IPS-18a (cell line): ENCODE measurements around the gene CD99L2.

ENCODE experiments used
- H3K27ac ChIP-seq: one replicate; pipeline ENCODE4 v1.5.1; 2013; ENCODE audit warnings: low read length
- H3K27me3 ChIP-seq: one replicate; pipeline ENCODE4 v1.6.1; 2013; ENCODE audit warnings: mild to moderate bottlenecking, low read length; ENCODE audit not compliant: control insufficient read depth, insufficient read depth
- H3K36me3 ChIP-seq: one replicate; pipeline ENCODE4 v1.6.1; 2013; ENCODE audit warnings: low read depth, low read length; ENCODE audit not compliant: control insufficient read depth
- H3K4me1 ChIP-seq: one replicate; pipeline ENCODE4 v1.6.1; 2013; ENCODE audit warnings: low read depth, low read length; ENCODE audit not compliant: control insufficient read depth
- H3K4me3 ChIP-seq: one replicate; pipeline ENCODE4 v1.5.1; 2013; ENCODE audit warnings: low read length
- H3K9ac ChIP-seq: one replicate; pipeline ENCODE4 v1.6.1; 2013; ENCODE audit warnings: mild to moderate bottlenecking, low read length, moderate library complexity
- H3K9me3 ChIP-seq: one replicate; pipeline ENCODE4 v1.6.1; 2013; ENCODE audit warnings: low read depth, low read length; ENCODE audit not compliant: control insufficient read depth

The CD99L2 gene

DNA sequence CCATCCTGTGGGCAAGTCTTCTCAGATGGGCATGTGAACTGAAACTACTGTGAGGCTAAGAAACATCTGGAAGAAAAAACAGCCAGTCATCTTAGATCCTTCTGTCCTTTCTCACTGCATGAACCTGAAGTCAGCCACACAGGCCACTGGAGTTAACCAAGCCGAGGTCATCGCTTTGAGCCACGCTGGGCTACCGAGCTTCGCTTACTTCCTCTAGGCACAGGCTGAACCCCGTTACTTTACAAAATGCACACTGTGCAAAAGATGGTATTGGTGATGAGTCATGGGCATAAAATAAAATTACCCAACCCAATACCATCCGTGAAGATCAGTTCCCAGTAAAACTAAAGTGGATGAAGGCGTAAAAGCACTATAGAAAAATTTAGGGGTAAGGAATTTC lies 119.1 kb downstream of the CD99L2 start:
- no peaks in the 10 kb centered on the region for H3K4me1 ChIP-seq
- no peaks in the 10 kb centered on the region for H3K27me3 ChIP-seq
- peaks cover 3% of the 10 kb centered on the region for H3K9me3 ChIP-seq
- no peak overlapping the region for H3K4me3 ChIP-seq
- no peaks in the 10 kb centered on the region for H3K36me3 ChIP-seq
- no peak overlapping the region for H3K9ac ChIP-seq
- H3K27ac ChIP-seq = no peak overlapping the region

DNA sequence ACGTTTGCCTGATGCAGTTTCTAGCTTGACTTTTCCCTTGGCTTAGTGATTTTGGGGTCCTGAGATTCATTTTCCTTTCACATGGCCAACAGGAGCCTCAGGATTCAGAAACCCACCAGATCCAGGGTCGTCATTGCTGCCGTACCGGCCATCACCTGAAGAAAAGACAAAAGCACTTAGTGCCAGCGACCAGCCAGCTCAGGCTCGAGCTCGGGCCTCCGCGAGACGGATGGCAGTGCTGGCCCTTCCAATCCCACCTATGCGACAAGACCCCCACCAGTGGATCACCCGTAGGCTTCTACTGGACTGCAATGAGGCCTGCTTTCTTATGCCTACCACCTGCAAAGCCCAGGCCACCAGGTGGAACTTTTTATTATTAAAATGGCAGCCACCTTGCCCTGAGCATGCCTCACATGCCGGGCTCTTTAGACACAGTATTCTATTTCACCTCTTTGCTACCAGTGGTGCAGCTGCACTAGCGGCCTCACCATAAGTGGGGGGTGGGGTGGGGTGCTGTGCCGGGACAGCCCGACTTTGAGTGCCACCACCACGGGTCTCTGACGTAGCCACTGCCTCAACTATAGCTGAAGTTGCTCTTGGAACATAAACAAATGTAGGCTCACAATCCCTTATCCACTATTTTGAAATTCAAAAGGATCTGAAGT lies 121.0 kb downstream of the CD99L2 start:
- Histone ChIP-seq H3K27me3 (no peaks in the 10 kb centered on the region), H3K36me3 (no peaks in the 10 kb centered on the region), H3K27ac (no peak overlapping the region), H3K4me1 (no peaks in the 10 kb centered on the region), H3K4me3 (no peak overlapping the region), H3K9me3 (peaks cover 3% of the 10 kb centered on the region), H3K9ac (no peak overlapping the region)

DNA sequence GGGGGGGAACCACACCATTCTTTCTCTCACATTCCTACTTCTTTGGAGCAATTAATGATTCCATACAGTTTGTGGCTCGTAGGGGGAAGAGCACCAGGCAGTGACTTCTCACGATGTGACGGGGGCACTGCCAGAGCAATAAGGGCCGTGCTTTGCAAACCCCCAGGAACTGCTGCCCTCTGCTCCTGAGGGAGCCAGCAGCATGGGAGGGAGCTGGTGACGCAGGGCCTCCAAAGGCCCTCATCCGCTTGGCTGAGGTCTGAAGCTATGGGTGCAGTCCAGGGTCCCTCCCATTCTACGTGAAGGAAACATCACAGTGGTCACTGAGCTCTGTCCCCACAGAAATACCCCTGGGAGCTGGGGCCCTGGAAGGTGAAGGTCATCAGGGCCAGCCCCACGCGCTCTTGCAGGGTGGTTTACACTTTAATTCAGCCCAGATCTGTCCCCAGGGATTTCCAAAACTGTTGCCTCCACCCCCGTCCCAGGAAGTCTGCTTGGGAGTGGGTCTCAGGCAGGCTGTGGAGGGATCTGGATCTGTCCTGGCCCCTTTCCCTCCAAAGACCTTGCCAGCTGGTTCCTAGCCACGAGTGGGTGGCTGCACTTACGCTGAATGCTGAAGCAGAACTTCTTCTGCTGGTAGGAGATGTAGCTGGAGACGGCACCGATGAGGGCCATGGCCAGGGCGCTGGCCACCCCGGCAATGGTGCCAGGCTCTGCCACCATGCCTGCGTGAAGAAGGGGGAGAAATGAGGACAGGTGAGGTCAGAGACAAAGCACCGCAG lies 122.7 kb downstream of the CD99L2 start:
- no peak overlapping the region for H3K4me3 ChIP-seq
- H3K27ac ChIP-seq = no peak overlapping the region
- H3K36me3 ChIP-seq = no peaks in the 10 kb centered on the region
- no peaks in the 10 kb centered on the region for H3K27me3 ChIP-seq
- H3K9ac ChIP-seq = no peak overlapping the region
- H3K9me3 ChIP-seq = peaks cover 3% of the 10 kb centered on the region
- no peaks in the 10 kb centered on the region for H3K4me1 ChIP-seq

DNA sequence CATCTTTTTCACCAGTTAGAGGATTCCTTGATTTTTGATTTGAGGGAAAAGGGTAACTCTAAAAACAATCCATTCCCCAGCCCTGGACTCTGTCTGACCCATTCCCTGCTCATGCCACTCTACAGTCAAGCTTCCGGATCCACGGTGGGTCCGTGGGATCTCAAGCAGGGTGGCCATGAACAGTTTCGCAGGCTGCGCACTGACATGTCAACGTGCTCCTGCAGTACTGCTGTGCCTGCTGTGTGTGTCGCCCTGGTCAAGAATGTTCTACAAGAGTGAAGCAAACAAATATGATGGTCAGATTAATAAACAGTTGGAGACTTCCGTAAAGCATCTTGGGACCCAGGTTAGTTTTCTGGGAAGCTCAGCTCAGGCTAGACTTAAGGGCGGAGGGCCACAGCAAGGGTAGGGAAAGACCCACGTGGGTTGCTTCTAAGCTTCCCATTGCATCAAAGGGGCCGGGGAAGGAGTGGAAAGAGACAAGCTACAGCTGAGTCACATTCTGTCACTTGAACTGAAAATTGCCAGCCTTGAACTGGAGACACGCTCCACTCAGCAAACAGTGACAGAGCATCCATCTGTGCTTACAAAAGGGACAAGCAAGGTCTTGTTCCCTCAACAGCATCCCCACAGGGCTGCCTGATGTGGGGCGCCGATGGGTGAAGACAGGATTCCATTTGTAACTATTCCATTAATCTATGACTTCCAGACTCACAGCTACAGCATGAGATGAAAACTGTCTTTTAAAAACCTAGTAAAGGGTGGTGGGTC lies 123.5 kb downstream of the CD99L2 start:
- peaks cover 3% of the 10 kb centered on the region for H3K9me3 ChIP-seq
- no peaks in the 10 kb centered on the region for H3K36me3 ChIP-seq
- H3K4me1 ChIP-seq = no peaks in the 10 kb centered on the region
- no peaks in the 10 kb centered on the region for H3K27me3 ChIP-seq
- no peak overlapping the region for H3K9ac ChIP-seq
- no peak overlapping the region for H3K4me3 ChIP-seq
- H3K27ac ChIP-seq = no peak overlapping the region

DNA sequence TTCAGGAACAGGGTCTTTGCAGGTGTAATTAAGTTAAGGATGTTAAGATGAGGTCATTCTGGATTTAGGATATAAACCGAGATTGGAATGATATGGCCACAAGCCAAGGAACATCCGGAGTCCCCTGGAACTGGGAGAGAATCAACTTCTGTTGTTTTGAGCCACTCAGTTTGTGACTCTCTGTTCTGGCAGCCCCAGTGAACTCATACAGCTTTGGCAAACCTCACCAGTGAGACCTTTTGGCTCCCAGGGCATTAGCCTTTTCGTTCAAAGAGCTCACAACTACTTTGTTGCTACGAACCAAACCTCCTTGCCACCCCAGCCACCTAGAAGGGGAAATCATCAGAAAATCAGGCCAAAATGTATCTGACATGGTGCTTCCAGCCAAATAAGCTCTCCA lies 124.8 kb downstream of the CD99L2 start:
- Histone ChIP-seq H3K27ac (no peak overlapping the region), H3K4me3 (no peak overlapping the region), H3K36me3 (no peaks in the 10 kb centered on the region), H3K27me3 (no peaks in the 10 kb centered on the region), H3K4me1 (no peaks in the 10 kb centered on the region), H3K9me3 (peaks cover 3% of the 10 kb centered on the region), H3K9ac (no peak overlapping the region)

DNA sequence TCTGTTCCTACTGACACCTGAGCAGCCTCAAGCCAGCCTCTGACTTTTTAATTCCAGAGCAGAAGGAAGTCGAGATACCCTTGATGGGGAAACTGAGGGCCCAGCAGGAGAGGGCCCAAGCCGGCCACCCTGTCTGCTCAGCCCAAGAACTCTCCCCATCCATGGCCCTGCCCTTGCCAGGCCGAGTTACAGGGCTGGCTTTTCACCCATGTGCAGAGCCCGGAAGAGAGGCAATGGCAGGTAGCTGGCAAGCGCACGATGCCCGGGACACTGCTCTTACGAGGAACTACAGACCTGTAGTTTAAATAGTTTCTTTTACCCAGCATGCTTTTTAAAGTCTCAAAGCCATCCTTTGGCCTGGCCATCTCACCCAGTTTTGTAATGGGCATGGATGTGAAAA lies 125.4 kb downstream of the CD99L2 start:
- no peaks in the 10 kb centered on the region for H3K4me1 ChIP-seq
- H3K27ac ChIP-seq = no peak overlapping the region
- peaks cover 3% of the 10 kb centered on the region for H3K9me3 ChIP-seq
- no peak overlapping the region for H3K4me3 ChIP-seq
- no peaks in the 10 kb centered on the region for H3K36me3 ChIP-seq
- no peak overlapping the region for H3K9ac ChIP-seq
- H3K27me3 ChIP-seq = no peaks in the 10 kb centered on the region

DNA sequence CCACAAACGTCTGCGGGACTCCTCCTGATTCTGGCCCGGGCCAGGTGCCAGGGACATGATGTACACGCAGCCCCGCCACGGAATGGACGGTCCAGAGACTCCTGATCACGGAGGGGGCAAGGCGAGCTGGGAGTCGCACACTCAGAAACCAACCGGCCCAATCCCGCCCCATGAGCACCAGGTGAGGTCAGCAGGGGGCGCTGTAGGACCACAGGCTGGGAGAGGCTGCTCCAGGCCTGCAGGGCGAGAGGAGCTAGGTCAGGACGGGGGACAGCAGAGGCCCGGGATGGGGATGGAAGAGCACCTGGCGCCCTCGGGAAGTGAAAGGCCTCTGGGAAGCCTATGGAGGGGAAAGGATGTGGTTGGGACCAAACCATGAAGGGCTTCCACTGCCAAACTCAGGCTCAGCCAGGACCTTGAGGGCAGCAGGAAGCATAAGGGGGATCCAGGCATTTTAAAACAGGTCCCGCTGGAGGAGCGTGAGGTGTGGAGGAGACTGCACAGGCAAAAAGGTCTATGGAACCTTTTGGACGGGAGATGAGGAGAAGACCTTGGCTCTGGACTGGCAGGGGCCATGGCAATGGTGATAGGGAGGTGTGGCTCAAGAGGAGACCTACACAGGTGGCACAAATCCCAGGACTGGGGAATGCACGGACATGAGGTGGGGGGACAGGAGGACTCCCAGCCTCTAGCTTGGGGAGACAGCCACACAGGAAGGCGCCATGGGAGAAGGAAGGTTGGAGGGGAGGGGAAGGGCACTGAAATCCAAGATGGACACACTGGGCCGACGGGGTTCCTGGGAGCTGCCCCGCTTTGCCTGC lies 126.1 kb downstream of the CD99L2 start:
- peaks cover 3% of the 10 kb centered on the region for H3K9me3 ChIP-seq
- no peaks in the 10 kb centered on the region for H3K36me3 ChIP-seq
- H3K27ac ChIP-seq = no peak overlapping the region
- no peaks in the 10 kb centered on the region for H3K27me3 ChIP-seq
- H3K4me3 ChIP-seq = no peak overlapping the region
- H3K4me1 ChIP-seq = no peaks in the 10 kb centered on the region
- no peak overlapping the region for H3K9ac ChIP-seq

DNA sequence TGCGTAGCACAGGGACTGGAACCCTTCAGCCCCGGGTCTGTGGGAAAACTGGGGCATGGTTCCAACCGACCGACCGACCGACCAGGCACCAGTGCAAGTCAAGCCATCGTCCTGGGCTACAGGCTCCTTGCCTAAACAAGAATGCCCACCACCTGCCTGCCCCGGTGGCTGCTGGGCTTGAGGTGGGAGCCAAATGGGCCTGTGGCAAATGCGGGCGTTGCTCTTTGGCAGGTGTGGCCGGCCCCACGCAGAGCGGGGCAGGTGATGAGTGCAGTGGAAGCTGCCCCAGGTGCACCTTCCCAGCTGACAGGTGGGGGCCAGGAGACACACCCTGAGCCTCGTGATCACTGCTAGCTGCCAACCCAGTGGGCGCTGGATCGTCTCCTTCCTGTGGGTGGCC lies 127.4 kb downstream of the CD99L2 start:
- Histone ChIP-seq H3K27ac (no peak overlapping the region), H3K4me1 (no peaks in the 10 kb centered on the region), H3K36me3 (no peaks in the 10 kb centered on the region), H3K27me3 (no peaks in the 10 kb centered on the region), H3K4me3 (no peak overlapping the region), H3K9ac (no peak overlapping the region), H3K9me3 (peaks cover 3% of the 10 kb centered on the region)

DNA sequence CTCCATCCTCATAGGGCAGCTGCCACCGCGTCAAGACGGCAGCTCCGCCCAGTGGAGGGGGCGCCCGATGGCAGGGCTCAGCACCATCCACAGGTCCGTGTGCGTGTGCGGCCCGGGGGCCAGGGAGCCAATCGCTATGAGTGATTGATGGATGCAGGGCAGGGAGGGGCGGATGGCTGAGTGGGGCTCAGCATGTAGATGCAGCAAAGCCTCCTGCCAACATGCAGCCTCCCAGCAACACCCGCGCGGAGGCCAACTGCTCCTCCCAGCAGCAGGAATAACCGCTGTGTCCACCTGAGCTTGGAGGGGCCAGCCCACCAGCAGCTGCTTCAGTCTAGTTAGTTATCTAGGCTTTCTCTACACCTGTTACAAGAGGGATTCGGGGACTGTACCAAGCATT lies 127.8 kb downstream of the CD99L2 start:
- H3K27ac ChIP-seq = no peak overlapping the region
- H3K4me3 ChIP-seq = no peak overlapping the region
- no peaks in the 10 kb centered on the region for H3K36me3 ChIP-seq
- H3K9ac ChIP-seq = no peak overlapping the region
- H3K9me3 ChIP-seq = peaks cover 4% of the 10 kb centered on the region
- H3K4me1 ChIP-seq = no peaks in the 10 kb centered on the region
- no peaks in the 10 kb centered on the region for H3K27me3 ChIP-seq

DNA sequence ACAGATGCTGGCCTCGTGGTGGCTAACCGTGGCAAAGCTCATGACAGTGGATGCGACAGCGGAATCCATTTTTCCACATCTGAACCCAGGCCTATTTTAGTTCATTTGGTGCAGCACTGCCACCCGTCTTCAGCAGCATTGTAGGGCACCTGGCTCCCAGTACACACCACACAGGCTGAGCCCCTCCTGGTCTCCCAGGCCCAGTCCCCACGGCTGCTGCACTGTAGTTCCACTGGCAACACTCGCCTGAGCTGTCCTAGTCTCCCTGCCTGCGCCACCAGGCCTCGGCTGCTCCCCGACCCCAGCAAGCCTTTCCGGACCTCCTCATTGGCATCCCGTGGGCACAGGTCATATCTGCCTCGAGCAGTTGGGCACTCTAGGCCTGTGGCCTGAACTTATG lies 129.1 kb downstream of the CD99L2 start:
- Histone ChIP-seq H3K4me1 (no peaks in the 10 kb centered on the region), H3K4me3 (no peak overlapping the region), H3K9ac (no peak overlapping the region), H3K9me3 (peaks cover 6% of the 10 kb centered on the region), H3K27me3 (no peaks in the 10 kb centered on the region), H3K27ac (no peak overlapping the region), H3K36me3 (no peaks in the 10 kb centered on the region)

DNA sequence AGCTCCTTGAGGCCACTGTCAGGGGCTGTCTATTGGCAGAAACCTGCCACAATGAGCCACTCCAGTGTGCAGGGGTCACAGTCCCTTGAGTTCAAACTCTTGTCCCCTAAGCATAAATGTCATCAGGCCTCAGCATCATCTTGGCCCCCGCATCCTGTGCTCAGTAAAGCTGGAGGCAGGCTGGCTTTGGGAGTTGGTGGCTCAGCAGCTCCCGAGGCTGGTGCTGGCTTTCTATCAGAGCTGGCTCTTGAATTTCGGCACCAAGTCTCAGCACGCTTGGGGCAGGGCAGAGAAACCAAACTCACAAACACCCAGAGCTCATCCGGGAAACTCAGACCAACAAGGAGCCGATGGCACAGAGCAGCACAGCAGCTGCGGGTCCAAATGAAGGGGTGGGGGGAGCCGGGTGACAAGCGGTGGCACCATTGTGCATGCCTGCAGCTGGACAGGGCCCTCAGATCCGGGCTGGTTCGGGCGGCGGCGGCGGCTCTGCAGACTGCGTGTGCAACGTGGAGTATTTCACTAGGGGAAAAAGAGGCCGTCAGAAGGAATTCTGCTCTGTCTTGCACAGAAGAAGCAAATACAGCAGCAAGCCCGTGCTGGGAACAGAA lies 129.8 kb downstream of the CD99L2 start:
- Histone ChIP-seq H3K36me3 (no peaks in the 10 kb centered on the region), H3K9me3 (peaks cover 8% of the 10 kb centered on the region), H3K4me1 (no peaks in the 10 kb centered on the region), H3K4me3 (no peak overlapping the region), H3K27ac (no peak overlapping the region), H3K27me3 (no peaks in the 10 kb centered on the region), H3K9ac (no peak overlapping the region)
